IMR-90 (cell line): ENCODE data around the gene MRGPRX2. TPM values are rescaled to one million over a fixed set of nuclear protein-coding genes. Genes with fewer than 3 reads are reported as not detected.

ENCODE experiments used
- ATAC-seq: fragments of 200-7000 bp; cut with Tn5 transposase; 2 replicates; pipeline ENCODE4 v1.9.1; 2020; ENCODE audit warnings: low read depth, mild to moderate bottlenecking, moderate library complexity
- BruUV-seq: library from RNA; stranded (reverse); fragments of 400-500 nt; replicated peaks from 2 replicates; lab custom pipeline; 2021; lab: Mats Ljungman, UMichigan
- CTCF ChIA-PET: fragments of 300-600 bp; formaldehyde crosslinking; extraction: SDS; loops from one replicate; lab custom pipeline; 2021; ENCODE audit warnings: antibody characterized with exemption; lab: Yijun Ruan, JAX
- POLR2A ChIA-PET: fragments of 300-600 bp; sonication (Branson Sonifier 250); formaldehyde crosslinking; loops from one replicate; lab custom pipeline; 2022; ENCODE audit warnings: antibody characterized with exemption; ENCODE audit not compliant: unreplicated experiment; lab: Charles Lee
- DNase-seq: peaks from one replicate; pipeline ENCODE4 v3.0.0; 2013
- H2AFZ ChIP-seq: replicated peaks from 2 replicates; pipeline ENCODE3; 2013; ENCODE audit warnings: low read length, mild to moderate bottlenecking; ENCODE audit not compliant: poor library complexity
- H2AK5ac ChIP-seq: 2 replicates; pipeline ENCODE4 v1.6.1; 2013; ENCODE audit warnings: low read depth, low read length, inconsistent platforms
- H2AK9ac ChIP-seq: replicated peaks from 2 replicates; pipeline ENCODE3; 2013; ENCODE audit warnings: mild to moderate bottlenecking, low read depth, low read length, moderate library complexity; ENCODE audit not compliant: poor library complexity
- H2BK120ac ChIP-seq: 2 replicates; pipeline ENCODE4 v1.6.1; 2013; ENCODE audit warnings: low read depth, low read length, inconsistent platforms
- H2BK15ac ChIP-seq: 3 replicates; pipeline ENCODE4 v1.6.1; 2013; ENCODE audit warnings: low read depth, low read length, inconsistent platforms
- H2BK20ac ChIP-seq: 2 replicates; pipeline ENCODE4 v1.6.1; 2013; ENCODE audit warnings: low read depth, mild to moderate bottlenecking, inconsistent platforms, low read length, moderate library complexity
- H2BK5ac ChIP-seq: 2 replicates; pipeline ENCODE4 v1.6.1; 2013; ENCODE audit warnings: mild to moderate bottlenecking, low read depth, low read length, inconsistent platforms; ENCODE audit not compliant: poor library complexity, severe bottlenecking
- H3K14ac ChIP-seq: replicated peaks from 2 replicates; pipeline ENCODE4 v1.6.1; 2013; ENCODE audit warnings: low read depth, low read length, inconsistent platforms
- H3K18ac ChIP-seq: 2 replicates; pipeline ENCODE4 v1.6.1; 2013; ENCODE audit warnings: low read depth, low read length, control low read depth
- H3K23ac ChIP-seq: 2 replicates; pipeline ENCODE4 v1.6.1; 2013; ENCODE audit warnings: low read depth, low read length, inconsistent platforms
- H3K27ac ChIP-seq: 2 replicates; pipeline ENCODE4 v1.5.1; 2013; ENCODE audit warnings: mild to moderate bottlenecking, control low read depth, low read length; ENCODE audit not compliant: insufficient read depth
- H3K27me3 ChIP-seq: 2 replicates; pipeline ENCODE4 v1.6.1; 2013; ENCODE audit warnings: low read length; ENCODE audit not compliant: control insufficient read depth, insufficient read depth
- H3K36me3 ChIP-seq: 2 replicates; pipeline ENCODE4 v1.6.1; 2013; ENCODE audit warnings: low read length, mixed read lengths; ENCODE audit not compliant: control insufficient read depth, insufficient read depth
- H3K4ac ChIP-seq: 2 replicates; pipeline ENCODE4 v1.6.1; 2013; ENCODE audit warnings: low read depth, low read length, inconsistent platforms
- H3K4me1 ChIP-seq: 2 replicates; pipeline ENCODE4 v1.6.1; 2013; ENCODE audit warnings: low read length, mixed read lengths; ENCODE audit not compliant: control insufficient read depth, insufficient read depth
- H3K4me2 ChIP-seq: 2 replicates; pipeline ENCODE4 v1.6.1; 2013; ENCODE audit warnings: low read depth, mild to moderate bottlenecking, control low read depth, low read length, moderate library complexity
- H3K4me3 ChIP-seq: 2 replicates; pipeline ENCODE4 v1.5.1; 2013; ENCODE audit warnings: low read depth, mild to moderate bottlenecking, control low read depth, low read length, moderate library complexity; ENCODE audit not compliant: insufficient read depth
- H3K56ac ChIP-seq: 2 replicates; pipeline ENCODE4 v1.6.1; 2013; ENCODE audit warnings: low read length, inconsistent platforms; ENCODE audit not compliant: insufficient read depth; ENCODE audit errors: extremely low read depth
- H3K79me1 ChIP-seq, 2 experiments: 2 replicates each; pipeline ENCODE4 v1.6.1; 2013; ENCODE audit warnings: low read length in 2 of 2, inconsistent platforms in 1 of 2, low read depth in 1 of 2
- H3K9ac ChIP-seq: 2 replicates; pipeline ENCODE4 v1.6.1; 2013; ENCODE audit warnings: low read depth, low read length, control low read depth
- H3K9me1 ChIP-seq: 2 replicates; pipeline ENCODE4 v1.6.1; 2013; ENCODE audit warnings: low read length, inconsistent platforms; ENCODE audit not compliant: insufficient read depth
- H3K9me3 ChIP-seq: 2 replicates; pipeline ENCODE4 v1.6.1; 2013; ENCODE audit warnings: low read length; ENCODE audit not compliant: control insufficient read depth, insufficient read depth
- H4K20me1 ChIP-seq: 2 replicates; pipeline ENCODE4 v1.6.1; 2013; ENCODE audit warnings: low read length, inconsistent platforms; ENCODE audit not compliant: insufficient read depth
- H4K5ac ChIP-seq: 2 replicates; pipeline ENCODE4 v1.6.1; 2013; ENCODE audit warnings: mild to moderate bottlenecking, low read depth, low read length, control low read depth
- H4K8ac ChIP-seq, 2 experiments: 2 replicates each; pipeline ENCODE4 v1.6.1; 2013; ENCODE audit warnings: low read depth in 2 of 2, low read length in 2 of 2, control low read depth in 1 of 2, inconsistent platforms in 1 of 2
- H4K91ac ChIP-seq: 2 replicates; pipeline ENCODE4 v1.6.1; 2013; ENCODE audit warnings: low read depth, low read length, inconsistent platforms; ENCODE audit not compliant: insufficient read depth
- BHLHE40 ChIP-seq: fragments of 150-350 bp; IDR thresholded peaks from 2 replicates; pipeline ENCODE4 v1.6.1; 2016; ENCODE audit warnings: mild to moderate bottlenecking, low read depth, low read length
- CEBPB ChIP-seq: IDR thresholded peaks from 2 replicates; pipeline ENCODE4 v1.6.1; 2012; ENCODE audit warnings: low read depth, low read length, improper control_type of control experiment
- CHD1 ChIP-seq: IDR thresholded peaks from 2 replicates; pipeline ENCODE4 v1.6.1; 2012; ENCODE audit warnings: low read depth, low read length, improper control_type of control experiment
- CTCF ChIP-seq: conservative IDR thresholded peaks from 2 replicates; pipeline ENCODE4 v1.5.1; 2012; ENCODE audit warnings: mild to moderate bottlenecking, low read depth, low read length, improper control_type of control experiment
- MAFK ChIP-seq: IDR thresholded peaks from 2 replicates; pipeline ENCODE4 v1.6.1; 2012; ENCODE audit warnings: low read depth, low read length, improper control_type of control experiment
- MAZ ChIP-seq: IDR thresholded peaks from 2 replicates; pipeline ENCODE4 v1.6.1; 2012; ENCODE audit warnings: low read depth, mild to moderate bottlenecking, low read length, improper control_type of control experiment, moderate library complexity, borderline replicate concordance
- MXI1 ChIP-seq: IDR thresholded peaks from 2 replicates; pipeline ENCODE4 v1.6.1; 2012; ENCODE audit warnings: low read depth, mild to moderate bottlenecking, low read length, moderate library complexity, borderline replicate concordance
- POLR2A ChIP-seq: IDR thresholded peaks from 2 replicates; pipeline ENCODE4 v1.6.1; 2012; ENCODE audit warnings: mild to moderate bottlenecking, low read depth, low read length
- RCOR1 ChIP-seq: IDR thresholded peaks from 2 replicates; pipeline ENCODE4 v1.6.1; 2012; ENCODE audit warnings: mild to moderate bottlenecking, low read length, improper control_type of control experiment; ENCODE audit not compliant: insufficient replicate concordance
- SMC3 ChIP-seq: fragments of 150-350 bp; IDR thresholded peaks from 2 replicates; pipeline ENCODE4 v1.6.1; 2016; ENCODE audit warnings: low read depth, mild to moderate bottlenecking, antibody characterized with exemption, low read length, moderate library complexity
- USF2 ChIP-seq: fragments of 150-350 bp; IDR thresholded peaks from 2 replicates; pipeline ENCODE4 v1.6.1; 2017; ENCODE audit warnings: mild to moderate bottlenecking, antibody characterized with exemption, low read length, low read depth
- WGBS, 2 experiments: methylation state at CpG; one replicate each; pipeline versions ENCODE4 v1.1.5 to v1.1.7; 2013; ENCODE audit warnings: missing lambda C conversion rate in 2 of 2; ENCODE audit not compliant: insufficient read length in 1 of 2; ENCODE audit errors: extremely low coverage in 2 of 2; 5-methylcytosine and 5-hydroxymethylcytosine counted together
- dilution Hi-C: fragments of 300-500 bp; cut with HindIII; formaldehyde crosslinking; loops from one replicate; pipeline ENCODE4 v1.14.3; 2018; ENCODE audit warnings: low sequenced_read_pairs; ENCODE audit not compliant: unreplicated experiment
- in situ Hi-C: fragments of 300-500 bp; cut with MboI; formaldehyde crosslinking; loops from 3 replicates; pipeline ENCODE4 v1.14.3; 2019; ENCODE audit warnings: low sequenced_read_pairs, inconsistent platforms, mixed read lengths
- intact Hi-C: fragments of 100-400 bp; cut with micrococcal nuclease; formaldehyde crosslinking; loops from 2 replicates; pipeline ENCODE4 v1.10.0; 2022
- polyA plus RNA-seq, 3 experiments: library from polyadenylated mRNA; depleted of rRNA; stranded (reverse); fragments of >200 nt; gene quantifications; 2 replicates each; pipeline ENCODE4 v1.2.3, GENCODE V29; 2012; ENCODE audit warnings: low replicate concordance in 1 of 3
- total RNA-seq: library from RNA; depleted of rRNA; stranded (reverse); fragments of >200 nt; gene quantifications from 2 replicates; pipeline ENCODE4 v1.2.3, GENCODE V29; 2012
- TF ChIP-seq, protein P1 (sequence below): fragments of 150-350 bp; IDR thresholded peaks from 2 replicates; pipeline ENCODE4 v1.6.1; 2016; ENCODE audit warnings: low read depth, mild to moderate bottlenecking, low read length, moderate library complexity, borderline replicate concordance

Gene MRGPRX2
- total and polyA plus RNA-seq, 2 of the 4 experiments (the other 2 are of a cell fraction): not detected

DNA sequence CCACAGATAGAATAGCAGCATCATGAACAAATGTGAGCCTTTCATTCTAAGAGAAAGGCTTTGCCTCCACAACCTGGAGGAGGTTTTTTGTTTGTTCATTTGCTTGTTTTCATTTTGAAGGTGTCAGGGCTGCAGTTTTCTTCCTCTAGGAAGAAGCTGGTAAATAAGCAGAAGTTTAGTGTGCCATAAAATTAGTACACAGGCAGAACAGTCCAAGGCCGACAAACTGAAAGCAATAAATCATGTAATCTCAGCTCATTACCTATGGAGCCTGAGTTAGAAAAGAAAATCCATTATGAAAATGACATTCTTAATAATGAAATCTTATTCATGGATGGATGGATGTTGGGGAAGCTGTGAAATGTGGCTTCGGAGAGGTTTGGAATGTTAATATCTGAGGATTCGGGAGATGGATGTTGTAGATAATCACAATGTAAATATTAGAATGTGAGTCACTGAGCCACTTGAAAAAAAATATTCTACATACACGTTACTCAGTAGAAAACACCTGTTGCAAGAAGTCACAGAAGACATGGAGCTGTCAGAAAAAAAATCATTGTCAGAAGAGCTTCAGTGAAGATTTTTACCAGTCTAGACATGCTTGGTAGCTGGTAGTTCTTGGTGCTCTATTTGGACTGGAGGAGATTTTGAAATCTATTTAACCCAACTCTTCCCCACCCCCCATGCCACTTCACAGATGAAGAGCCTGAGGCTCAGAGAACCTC is 41.4 kb upstream of the MRGPRX2 start:
- Histone ChIP-seq H3K56ac (no peak overlapping the region), H3K4me2 (no peak overlapping the region), H2AK5ac (no peak overlapping the region)

More for the DNA sequence above, 41.4 kb upstream of the MRGPRX2 start:
- Histone ChIP-seq H3K9ac (no peak overlapping the region), H2BK15ac (no peak overlapping the region), H2BK20ac (no peak overlapping the region), H4K8ac (no peak overlapping the region), H3K36me3 (no peaks in the 10 kb centered on the region), H3K27me3 (peaks cover 16% of the 10 kb centered on the region), H3K14ac (no peak overlapping the region), H3K18ac (no peak overlapping the region), H3K4ac (no peak overlapping the region), H4K20me1 (no peaks in the 10 kb centered on the region), H3K9me3 (no peaks in the 10 kb centered on the region), H2BK5ac (no peak overlapping the region), H3K4me3 (no peak overlapping the region), H3K27ac (no peak overlapping the region), H4K5ac (no peak overlapping the region), H3K79me1 (no peaks in the 10 kb centered on the region), H3K9me1 (no peaks in the 10 kb centered on the region), H2AK9ac (no peak overlapping the region), H2AFZ (no peak overlapping the region), H3K23ac (no peak overlapping the region), H2BK120ac (no peak overlapping the region), H3K4me1 (no peaks in the 10 kb centered on the region), H4K91ac (no peak overlapping the region)
- intact Hi-C loops: no loop called here
- in situ Hi-C loops: no loop called here
- BruUV-seq: no TSS peak
- TF ChIP-seq MAZ: no peak
- TF ChIP-seq MXI1: no peak
- TF ChIP-seq MAFK: no peak
- no peak for TF ChIP-seq CHD1
- TF ChIP-seq, protein P1, sequence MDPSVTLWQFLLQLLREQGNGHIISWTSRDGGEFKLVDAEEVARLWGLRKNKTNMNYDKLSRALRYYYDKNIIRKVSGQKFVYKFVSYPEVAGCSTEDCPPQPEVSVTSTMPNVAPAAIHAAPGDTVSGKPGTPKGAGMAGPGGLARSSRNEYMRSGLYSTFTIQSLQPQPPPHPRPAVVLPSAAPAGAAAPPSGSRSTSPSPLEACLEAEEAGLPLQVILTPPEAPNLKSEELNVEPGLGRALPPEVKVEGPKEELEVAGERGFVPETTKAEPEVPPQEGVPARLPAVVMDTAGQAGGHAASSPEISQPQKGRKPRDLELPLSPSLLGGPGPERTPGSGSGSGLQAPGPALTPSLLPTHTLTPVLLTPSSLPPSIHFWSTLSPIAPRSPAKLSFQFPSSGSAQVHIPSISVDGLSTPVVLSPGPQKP: no peak
- no peak for TF ChIP-seq CTCF
- TF ChIP-seq SMC3: no peak
- TF ChIP-seq CEBPB: no peak
- TF ChIP-seq POLR2A: no peak
- no peak for TF ChIP-seq BHLHE40
- TF ChIP-seq USF2: no peak
- no peak for TF ChIP-seq RCOR1
- DNase-seq (no peak), ATAC-seq (no peak)
- no CpG with 5 or more reads among the region's 4 CpGs for WGBS, 2 experiments
- ChIA-PET CTCF (interaction anchor here (1.3 kb wide), 1 partner anchor 9 kb away, joined by 3 read pairs; no protein-coding TSS in a partner anchor), POLR2A (no interaction called here)
- dilution Hi-C loops: no loop called here
